T47D (cell line): ENCODE data around the gene ATP10A.
"Not testable (repeated sequence)": the region's sequence is repeated elsewhere in the genome, so short reads cannot be mapped to it uniquely, and the experiment has no call there.

ENCODE experiments used
- DNase-seq, 2 experiments: peaks; one replicate each; pipeline versions ENCODE4 v3.0.0 to v3.0.0-alpha.2; 2011 to 2012; ENCODE audit warnings: low read depth in 1 of 2, low spot score in 1 of 2
- JUND ChIP-seq: IDR thresholded peaks from 2 replicates; pipeline ENCODE4 v1.6.1; 2012; ENCODE audit warnings: low read depth
- in situ Hi-C: cut with HindIII; loops from 2 replicates; pipeline ENCODE4 v1.10.0; 2016; ENCODE audit warnings: low sequenced_read_pairs, low pct_unique_long_range_greater_than_20kb

Gene ATP10A

DNA sequence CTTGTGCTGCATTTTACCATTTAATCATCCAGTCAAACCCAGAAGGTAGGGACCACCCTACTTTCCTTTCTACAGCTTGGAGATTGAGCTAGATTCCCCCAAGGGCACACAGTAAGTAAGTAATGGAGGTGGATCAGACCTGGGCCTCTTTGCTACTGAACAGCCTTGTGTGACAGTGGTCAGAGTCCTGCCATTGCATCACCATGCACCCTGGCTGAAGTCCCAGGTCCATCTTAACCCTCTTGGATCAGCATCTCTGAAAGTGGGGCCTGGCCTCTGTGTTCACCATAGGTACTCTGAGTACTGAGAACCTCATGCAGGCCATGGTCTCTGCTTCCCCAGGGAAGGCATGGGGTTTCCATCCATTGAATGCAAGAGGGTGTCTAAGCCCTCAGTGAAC lies 34.5 kb upstream of the ATP10A start:
- no peak for DNase-seq
- in situ Hi-C loops, result no loop called here
- TF ChIP-seq JUND, result no peak

DNA sequence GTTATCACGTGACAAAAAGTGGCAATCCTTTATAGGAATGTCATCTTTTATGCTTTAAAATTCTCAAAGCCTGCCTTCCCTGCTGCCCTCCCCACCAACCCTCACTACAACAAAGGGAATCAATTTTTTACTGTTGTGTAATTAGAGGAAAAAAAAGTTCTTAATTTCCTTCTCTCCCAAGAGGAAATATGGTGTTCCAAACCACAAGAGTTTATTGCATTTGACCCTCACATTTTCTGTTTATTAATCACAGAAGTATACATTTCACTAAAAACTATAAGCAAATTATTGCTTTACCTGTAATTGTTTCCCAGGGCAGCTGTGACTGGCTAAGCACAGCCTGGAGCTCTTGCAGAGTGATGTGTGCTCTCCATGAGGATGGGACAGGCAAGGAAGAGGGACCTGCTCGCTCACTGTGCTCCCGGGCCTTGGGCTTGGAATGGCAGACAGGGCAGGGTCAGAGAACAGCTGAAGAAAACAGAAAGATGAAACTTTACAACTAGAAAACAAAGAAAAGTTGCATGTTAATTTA lies 31.3 kb upstream of the ATP10A start:
- TF ChIP-seq JUND, result no peak
- DNase-seq, result no peak
- in situ Hi-C loops, result no loop called here

- TF ChIP-seq JUND, result no peak
- no peak for DNase-seq
- in situ Hi-C loops, result no loop called here
Observed at GRCh38 chr15:25893596-25893995, 30.5 kb upstream of the ATP10A start.

DNA sequence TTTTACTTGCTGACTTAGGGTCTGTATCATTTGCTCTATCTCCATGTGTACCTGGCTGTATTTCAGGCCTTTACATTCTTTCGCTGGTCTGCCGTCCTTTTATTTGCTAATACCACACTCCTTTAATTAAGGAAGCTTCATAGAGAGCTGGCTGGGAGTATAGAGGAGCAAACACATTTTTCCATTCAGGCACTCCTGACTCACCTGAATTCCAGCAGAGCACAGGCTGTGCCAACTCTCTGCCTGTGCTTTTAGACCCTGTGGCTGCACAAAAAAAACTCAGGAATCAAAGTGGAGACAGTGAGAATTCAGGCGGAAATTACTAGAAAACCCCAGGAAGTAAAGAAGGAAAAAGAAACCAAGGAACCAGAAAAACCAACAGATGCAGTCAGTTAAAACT lies 29.0 kb upstream of the ATP10A start:
- in situ Hi-C loops, result no loop called here
- peak; percentile 47 to 73 for DNase-seq

DNA sequence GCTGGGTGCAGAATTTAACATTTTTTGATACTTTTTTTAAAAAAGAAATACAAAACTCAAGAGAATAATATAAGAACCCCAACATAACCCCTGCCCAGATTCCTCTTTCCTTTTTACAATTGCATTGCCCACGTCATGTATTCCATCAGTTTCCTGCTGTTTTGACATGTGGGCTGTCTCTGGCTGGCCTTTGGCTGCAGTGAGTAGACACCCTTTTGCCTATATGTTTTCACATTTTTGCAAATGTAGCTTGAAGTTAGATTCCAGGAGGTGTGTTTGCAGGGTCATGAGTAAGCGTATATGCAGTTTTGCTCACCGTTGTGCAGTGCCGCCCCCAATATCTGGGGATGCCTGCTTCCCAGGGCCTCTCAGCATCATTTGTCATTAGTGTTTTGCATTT lies 28.0 kb upstream of the ATP10A start:
- DNase-seq, result no peak
- in situ Hi-C loops, result no loop called here
- TF ChIP-seq JUND, result no peak

More for the DNA sequence above, 29.0 kb upstream of the ATP10A start:
- TF ChIP-seq JUND, result no peak

GRCh38 chr15:25890529-25890928 lies 27.4 kb upstream of the ATP10A start:
- in situ Hi-C loops, result no loop called here
- no peak for DNase-seq
- no peak for TF ChIP-seq JUND

GRCh38 chr15:25887870-25888269 lies 24.7 kb upstream of the ATP10A start:
- no peak for TF ChIP-seq JUND
- DNase-seq, result no peak
- in situ Hi-C loops, result no loop called here

GRCh38 chr15:25886498-25887140 lies 23.5 kb upstream of the ATP10A start:
- no peak for TF ChIP-seq JUND
- in situ Hi-C loops, result no loop called here
- DNase-seq, result no peak

- no peak for DNase-seq
- in situ Hi-C loops, result no loop called here
Observed at GRCh38 chr15:25884370-25884769, 21.2 kb upstream of the ATP10A start.

DNA sequence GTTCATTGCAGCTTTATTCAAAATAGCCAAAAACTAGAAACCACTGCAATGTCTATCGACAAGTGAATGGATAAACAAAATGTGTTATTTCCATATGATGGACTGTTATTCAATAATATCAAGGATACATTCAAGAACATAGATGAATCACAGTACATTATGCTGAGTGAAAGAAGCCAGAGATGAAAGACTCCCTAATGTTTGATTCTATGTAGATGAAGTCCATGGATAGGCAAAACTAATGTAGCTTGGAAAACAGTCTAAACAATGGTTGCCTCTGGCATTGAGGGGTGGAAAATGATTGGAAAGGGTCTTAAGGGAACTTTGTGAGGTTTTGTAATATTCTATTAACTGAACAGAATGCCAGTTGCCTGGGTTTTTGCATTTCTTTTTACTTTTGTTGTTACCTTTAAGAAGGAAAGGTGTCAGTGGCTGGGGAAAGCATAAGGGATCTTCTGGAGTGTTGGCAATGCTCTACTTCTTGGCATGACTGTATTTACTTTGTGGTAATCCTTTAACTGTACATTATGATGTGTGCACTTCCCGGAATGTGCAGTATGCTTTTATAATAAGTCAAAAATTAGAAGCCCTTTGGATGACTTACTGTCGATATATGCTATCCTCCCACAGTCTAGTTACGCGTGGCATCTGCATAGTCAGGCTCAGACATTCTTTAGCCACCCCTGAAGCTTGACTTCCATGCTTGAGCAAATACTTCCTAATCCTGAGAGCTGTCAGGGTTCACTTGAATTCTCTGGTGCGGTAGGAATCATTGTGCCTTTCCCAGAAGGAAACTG lies 20.5 kb upstream of the ATP10A start:
- in situ Hi-C loops, result no loop called here

More at GRCh38 chr15:25884370-25884769, 21.2 kb upstream of the ATP10A start:
- no peak for TF ChIP-seq JUND

GRCh38 chr15:25882466-25882865 lies 19.3 kb upstream of the ATP10A start:
- TF ChIP-seq JUND, result no peak
- in situ Hi-C loops, result no loop called here
- DNase-seq, result no peak

More for the DNA sequence above, 20.5 kb upstream of the ATP10A start:
- peak in 1 of 2 experiments; percentile 91 for DNase-seq
- TF ChIP-seq JUND, result no peak

DNA sequence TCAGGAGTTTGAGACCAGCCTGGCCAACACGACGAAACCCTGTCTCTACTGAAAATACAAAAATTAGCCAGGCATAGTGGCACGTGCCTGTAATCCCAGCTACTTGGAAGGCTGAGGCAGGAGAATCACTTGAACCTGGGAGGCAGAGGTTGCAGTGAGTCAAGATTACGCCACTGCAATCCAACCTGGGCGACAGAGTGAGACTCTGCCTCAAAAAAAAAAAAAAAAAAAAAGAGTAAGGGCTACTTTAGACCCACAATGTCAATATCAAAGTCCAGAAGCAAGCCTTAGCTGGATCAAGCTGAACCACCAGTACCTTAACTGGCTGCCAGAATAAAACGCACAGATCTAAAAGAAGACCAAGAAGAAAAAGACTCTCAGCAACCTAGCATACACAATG lies 17.8 kb upstream of the ATP10A start:
- in situ Hi-C loops, DNase-seq: not testable (repeated sequence)

- no peak for DNase-seq
- TF ChIP-seq JUND, result no peak
- in situ Hi-C loops, result no loop called here
Observed at GRCh38 chr15:25880411-25880810, 17.3 kb upstream of the ATP10A start.
